CD4-positive, alpha-beta T cell treated with Interleukin-17A for 1 hour (primary cell): ENCODE measurements around the gene SCAI.
A peak's percentile ranks its signal among the peaks of the same experiment; 100 is the strongest.
"Not testable (repeated sequence)": the region's sequence is repeated elsewhere in the genome, so short reads cannot be mapped to it uniquely, and the experiment has no call there.

Source experiments
- DNase-seq: peaks from one replicate; pipeline ENCODE4 v3.0.0-alpha.2; 2020

The SCAI gene

DNA sequence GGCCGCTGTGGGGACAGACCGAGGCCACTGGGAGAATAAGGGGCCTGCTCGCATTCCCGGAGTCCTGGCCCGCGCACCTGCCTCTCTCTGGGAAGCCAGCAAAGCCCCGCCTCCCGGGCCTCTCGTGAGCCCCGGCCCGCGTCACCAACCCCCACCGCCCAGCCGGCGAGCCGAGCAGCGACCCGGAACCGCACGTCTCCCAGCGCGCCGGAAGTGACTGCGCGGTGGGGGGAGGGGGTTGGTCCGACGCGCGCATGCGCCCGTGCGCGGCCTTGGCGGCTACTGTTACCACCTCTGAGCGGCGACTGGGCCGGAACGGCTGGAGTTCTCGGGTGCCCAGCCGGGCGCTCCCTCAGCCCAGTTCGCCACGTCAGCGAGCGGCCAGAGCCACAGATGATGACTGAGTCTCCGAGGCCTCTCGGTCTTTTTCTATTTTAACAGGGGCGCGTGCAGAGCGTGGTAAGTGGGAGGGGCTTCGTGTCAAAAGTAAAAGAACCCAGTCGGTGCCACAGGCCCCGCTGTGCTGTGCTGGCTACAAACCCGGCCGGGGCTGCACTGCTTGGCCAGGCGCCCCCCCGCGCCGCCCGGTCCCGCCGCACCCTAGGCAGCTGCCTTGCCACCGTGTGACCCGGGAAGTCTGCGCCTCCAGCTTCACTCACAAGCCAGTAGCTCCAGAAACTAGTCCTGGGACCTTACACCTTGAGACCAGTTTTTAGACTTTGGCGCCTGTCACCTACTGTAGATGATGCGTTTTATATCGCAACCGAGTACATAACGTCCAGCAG lies 202.2 kb downstream of the SCAI start, which contains the start of gene GOLGA1:
GOLGA1 (minus strand) TSS at position 190 of the 785 bp plus-strand sequence. CDS start 2,372 bp downstream, outside the sequence.
- DNase-seq: peak; percentile 94

GRCh38 chr9:124940521-124940893 lies 202.8 kb downstream of the SCAI start:
- no peak for DNase-seq

- no peak for DNase-seq
These were observed 203.4 kb downstream of the SCAI start for GRCh38 chr9:124939944-124940343.

GRCh38 chr9:124934290-124934689 lies 209.0 kb downstream of the SCAI start:
- DNase-seq: no peak

- no peak for DNase-seq
These were observed 211.0 kb downstream of the SCAI start for GRCh38 chr9:124932333-124932732.

DNA sequence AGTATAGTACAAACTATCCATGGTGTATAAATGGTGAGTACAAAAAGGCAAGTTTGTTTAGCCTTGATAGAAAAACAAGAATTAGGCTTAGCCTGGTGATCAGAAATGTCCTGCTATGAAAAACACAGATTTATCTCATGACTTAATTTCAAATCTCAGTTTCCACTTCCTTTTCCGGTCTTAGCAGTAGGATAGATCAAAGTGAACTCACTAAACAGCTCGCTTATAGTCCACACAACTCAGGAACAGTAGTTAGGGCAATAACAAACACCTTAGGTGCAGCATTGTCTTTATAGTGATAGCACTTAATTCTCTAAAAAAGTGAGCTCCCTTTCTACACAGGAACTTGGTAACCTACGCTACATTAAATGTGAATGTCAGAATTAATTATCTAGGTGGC lies 213.9 kb downstream of the SCAI start:
- DNase-seq: peak; percentile 10

DNA sequence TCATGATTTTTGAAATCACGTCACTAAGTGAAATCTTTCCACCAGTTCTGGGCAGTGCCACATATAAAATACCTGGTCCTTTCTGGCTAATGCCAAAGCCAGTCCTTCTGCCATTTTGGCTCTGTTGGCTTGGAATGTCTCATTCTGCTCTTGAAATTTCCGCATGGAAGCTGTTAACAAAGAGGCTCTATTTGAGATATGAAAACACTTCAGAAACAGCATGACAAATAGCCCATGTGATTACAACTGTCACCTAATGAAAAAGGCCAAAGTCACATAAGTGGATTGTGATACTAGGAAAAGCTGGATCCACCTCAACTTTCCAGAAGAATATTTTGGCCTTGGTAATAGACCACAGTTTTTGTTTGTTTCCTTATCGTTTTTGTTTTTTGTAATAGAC lies 215.2 kb downstream of the SCAI start:
- no peak for DNase-seq

- not testable (repeated sequence) for DNase-seq
These were observed 222.9 kb downstream of the SCAI start for GRCh38 chr9:124920394-124920793.

- DNase-seq: no peak
These were observed 228.4 kb downstream of the SCAI start for GRCh38 chr9:124914753-124915405.

GRCh38 chr9:124913378-124913777 lies 229.9 kb downstream of the SCAI start:
- no peak for DNase-seq

DNA sequence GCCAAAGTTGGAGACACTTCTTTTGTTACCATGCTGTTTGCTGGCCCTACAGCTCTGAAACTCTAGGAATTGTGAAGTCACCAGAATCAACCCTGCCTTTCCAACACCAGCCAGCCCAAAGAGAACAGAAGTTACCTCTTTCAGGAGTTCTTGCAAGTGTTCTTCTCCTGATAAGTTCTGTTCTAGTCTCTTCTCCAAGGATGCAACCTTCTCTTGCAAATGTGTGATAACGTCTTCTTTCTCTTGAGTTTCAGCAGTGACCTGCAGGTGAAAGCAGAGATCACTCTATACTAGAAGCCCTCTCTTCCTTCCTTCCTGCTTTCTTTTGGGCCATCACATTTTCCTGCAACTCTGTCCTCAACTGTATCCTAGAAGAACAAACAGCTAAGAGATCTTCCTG lies 231.6 kb downstream of the SCAI start:
- DNase-seq: no peak

DNA sequence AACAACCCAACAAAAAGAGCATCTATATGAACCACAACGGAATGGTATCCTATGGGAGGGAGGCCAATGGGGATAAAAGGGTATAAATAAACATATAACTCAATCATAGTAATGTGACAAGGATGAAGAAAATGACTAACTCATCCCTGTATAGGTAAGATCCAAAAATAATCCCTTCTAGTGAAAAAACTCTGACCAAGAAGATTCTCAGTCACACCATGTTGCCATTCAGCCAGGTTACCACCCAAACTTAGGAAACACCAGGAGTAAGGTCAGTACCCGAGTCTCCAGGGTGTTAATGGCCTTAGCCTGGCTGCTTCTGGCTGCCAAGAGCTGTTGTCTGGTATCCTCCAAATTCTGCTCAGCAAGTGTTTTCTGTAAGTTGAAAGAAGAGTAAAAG lies 235.2 kb downstream of the SCAI start:
- DNase-seq: no peak

GRCh38 chr9:124906966-124907365 lies 236.4 kb downstream of the SCAI start:
- no peak for DNase-seq

GRCh38 chr9:124899845-124900244 lies 243.5 kb downstream of the SCAI start:
- no peak for DNase-seq

DNA sequence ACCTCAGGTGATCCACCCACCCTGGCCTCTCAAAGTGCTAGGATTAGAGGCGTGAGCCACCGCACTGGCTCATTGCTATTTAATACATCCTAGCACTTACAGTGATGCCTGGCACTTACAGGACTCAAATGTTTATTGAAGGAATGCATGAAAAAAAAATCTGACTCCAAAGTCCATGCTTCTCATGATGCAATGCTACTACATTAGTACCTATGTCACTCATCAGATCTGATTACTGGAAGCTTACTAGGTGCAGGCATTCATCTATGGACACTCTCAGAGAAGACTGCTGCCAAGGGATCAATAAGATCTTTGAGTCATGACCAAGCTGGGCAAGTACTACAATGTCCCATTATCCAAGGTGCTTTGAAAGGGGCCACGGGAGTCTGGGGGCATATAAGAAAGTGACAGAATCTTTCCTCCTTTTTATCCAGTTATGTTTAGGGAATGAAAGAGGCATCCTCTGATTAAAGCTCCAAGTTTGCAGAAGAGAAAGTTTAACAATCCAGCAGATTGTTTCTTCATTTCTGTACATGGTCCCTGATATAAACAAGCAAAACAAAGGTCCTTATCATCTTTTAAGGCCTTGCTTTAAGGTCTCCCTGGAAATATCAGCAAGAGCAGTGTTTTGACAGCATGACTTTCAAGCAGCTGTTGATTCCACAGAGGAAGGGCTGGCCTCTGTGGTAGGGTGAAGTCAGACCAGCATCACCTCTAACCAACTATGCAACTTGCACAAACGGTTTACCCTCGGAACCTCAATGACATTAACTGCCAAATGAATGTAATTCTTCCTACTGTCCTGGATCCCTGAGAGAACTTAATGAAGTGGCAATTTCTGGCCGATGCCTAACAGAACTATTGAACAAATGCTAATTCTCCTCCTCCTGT lies 245.5 kb downstream of the SCAI start:
- DNase-seq: no peak

DNA sequence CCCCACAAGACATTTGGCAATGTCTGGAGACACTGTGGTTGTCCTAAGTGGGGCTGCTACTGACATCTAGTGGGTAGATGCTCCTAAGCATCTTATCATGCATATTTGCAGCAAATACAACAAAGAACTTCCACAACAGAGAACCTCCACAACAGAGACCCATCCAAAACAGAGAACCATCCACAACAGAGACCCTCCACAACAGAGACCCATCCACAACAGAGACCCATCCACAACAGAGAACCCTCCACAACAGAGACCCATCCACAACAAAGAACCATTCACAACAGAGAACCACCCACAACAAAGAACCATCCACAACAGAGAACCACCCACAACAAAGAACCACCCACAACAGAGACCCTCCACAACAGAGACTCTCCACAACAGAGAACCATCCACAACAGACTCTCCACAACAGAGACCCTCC lies 248.6 kb downstream of the SCAI start:
- DNase-seq: peak; percentile 67

- no peak for DNase-seq
These were observed 249.1 kb downstream of the SCAI start for GRCh38 chr9:124894035-124894740.
